Heart left ventricle (tissue), 16 donors: ENCODE data around the gene ADAM29. TPM values are rescaled to one million over a fixed set of nuclear protein-coding genes. Genes with fewer than 3 reads are reported as not detected.

Experiments
- ATAC-seq, 4 donors: fragments of 200-7000 bp; cut with Tn5 transposase; one replicate each; pipeline ENCODE4 v1.9.1; 2020 to 2022; ENCODE audit warnings: moderate library complexity in 4 of 4, mild to moderate bottlenecking in 3 of 4, moderate number of reproducible peaks in 1 of 4
- DNase-seq, 5 donors: peaks; one replicate each; pipeline ENCODE4 v3.0.0-alpha.2; 2020
- H3K27ac ChIP-seq, 12 donors: fragments of 200-600 bp; sonication (generic) in 4 of 12; one replicate each; pipeline versions ENCODE4 v1.5.0 to v1.8.0; 2016 to 2022; ENCODE audit warnings: mild to moderate bottlenecking in 2 of 12
- H3K27me3 ChIP-seq, 9 donors: fragments of 200-600 bp; sonication (generic) in 2 of 9; one replicate each; pipeline versions ENCODE4 v1.5.1 to v1.8.0; 2016 to 2022; ENCODE audit warnings: mild to moderate bottlenecking in 3 of 9
- H3K36me3 ChIP-seq, 9 donors: fragments of 200-600 bp; sonication (generic) in 2 of 9; one replicate each; pipeline versions ENCODE4 v1.5.0 to v1.8.0; 2018 to 2022; ENCODE audit warnings: mild to moderate bottlenecking in 2 of 9
- H3K4me1 ChIP-seq, 12 donors: fragments of 200-600 bp; sonication (generic) in 4 of 12; one replicate each; pipeline versions ENCODE4 v1.5.0 to v1.8.0; 2016 to 2022; ENCODE audit warnings: mild to moderate bottlenecking in 3 of 12
- H3K4me3 ChIP-seq, 12 donors: fragments of 200-600 bp; sonication (generic) in 4 of 12; one replicate each; pipeline versions ENCODE4 v1.5.0 to v1.8.0; 2017 to 2022; ENCODE audit warnings: mild to moderate bottlenecking in 9 of 12, moderate library complexity in 4 of 12
- H3K9me3 ChIP-seq, 12 donors: fragments of 200-600 bp; sonication (generic) in 4 of 12; one replicate each; pipeline versions ENCODE4 v1.5.0 to v1.8.0; 2016 to 2022; ENCODE audit warnings: mild to moderate bottlenecking in 1 of 12
- CTCF ChIP-seq, 12 donors: fragments of 200-600 bp; sonication (generic) in 4 of 12; IDR thresholded peaks; one replicate each; pipeline versions ENCODE4 v1.5.0 to v1.8.0; 2018 to 2022; ENCODE audit warnings: antibody characterized with exemption in 12 of 12, mild to moderate bottlenecking in 5 of 12
- POLR2A ChIP-seq, 2 donors: fragments of 450-650 bp; IDR thresholded peaks; one replicate each; pipeline ENCODE4 v1.6.1; 2017; ENCODE audit warnings: antibody characterized with exemption in 2 of 2, mild to moderate bottlenecking in 2 of 2, moderate library complexity in 2 of 2
- WGBS, 4 donors: extraction: QIAGEN DNeasy Blood & Tissue Kit in 2 of 4; methylation state at CpG; one replicate each; pipeline versions ENCODE4 v1.1.5 to v1.1.7; 2013 to 2018; 5-methylcytosine and 5-hydroxymethylcytosine counted together
- intact Hi-C, 10 donors: fragments of 100-400 bp; cut with DNase I; formaldehyde crosslinking; loops; one replicate each; pipeline versions ENCODE4 v1.11.1 to v1.14.2; 2022
- polyA plus RNA-seq, 2 donors: library from polyadenylated mRNA; stranded (reverse); fragments of 200-250 nt; gene quantifications; one replicate each; pipeline ENCODE4 v1.2.3, GENCODE V29; 2013
- total RNA-seq, 9 donors: library from RNA; depleted of rRNA in 2 of 9; stranded (reverse); fragments of >200 nt in 2 of 9; fragmentation: NEBNext Ultra II Directional in 3 of 9; extraction: Animal tissue kit (Norgen Biotek cat#: 25700) in 3 of 9; gene quantifications; one replicate each; pipeline versions ENCODE4 v1.1.0 to v1.2.4, GENCODE V29; 2016 to 2023
- donor health status: ischemic (EF 13 %, LVEDD 7.1; RV severe dilation, severe dysfunction).
- donor health status: healthy with polysubstance abuse.
- donor health status: DM: no; HTN: yes; CAD: no.
- donor health status: DM: no; HTN: no; CAD: no.
- donor health status: ischemic (EF 25% LVEDD 6.9; RV normal size, moderate dysfunction).
- donor health status: ischemic (EF 25% LVEDD 5.7; RV mildly dilated, moderate dysfunction).
- donor health status: healthy.
- donor health status: DM: yes; HTN: yes; CAD: no.
- donor health status: ischemic (EF 35%, LVEDD 5.7; RV mildly dilated, moderate dysfunction).
- donor health status: nonischemic (EF 11% LVEDD 7.7; RV severe dilation, severe dysfunction).
- donor health status: DM: yes; HTN: yes; CAD: no.
- donor health status: PGD.
- donor health status: ischemic (EF 29% LVEDD 5.4; RV normal size, mild dysfunction).
- donor health status: nonischemic (EF 23%, LVEDD 6.1; RV moderate dilation, normal function).

The ADAM29 gene
- total and polyA plus RNA-seq, 11 donors, result not detected

- H3K27ac ChIP-seq, result no peak overlapping the region
- peak in 2 of 12 donors; percentile 9 to 27 for TF ChIP-seq CTCF (IDR thresholded peaks at IDR 0.05)
- TF ChIP-seq POLR2A (IDR thresholded peaks at IDR 0.05), result no peak
- intact Hi-C loops, result loop anchor here in 1 of 10 donors (10.0 kb wide), 1 partner anchor 661 kb away; no protein-coding TSS in a partner anchor
- DNase-seq, result no peak
- H3K9me3 ChIP-seq, result no peaks in the 10 kb centered on the region
- H3K4me1 ChIP-seq, result no peaks in the 10 kb centered on the region
- 23 to 40% (median 26%) methylated on average over 1 of the region's 1 CpG for WGBS, 4 donors
- no peaks in the 10 kb centered on the region for H3K27me3 ChIP-seq
- H3K4me3 ChIP-seq, result no peak overlapping the region
- H3K36me3 ChIP-seq, result no peaks in the 10 kb centered on the region
- no peak for ATAC-seq
These were observed 44.2 kb upstream of the ADAM29 start for GRCh38 chr4:174873931-174874330.

- WGBS, 4 donors, result 44 to 62% (median 51%) methylated on average over 1 of the region's 1 CpG
- TF ChIP-seq CTCF (IDR thresholded peaks at IDR 0.05), result no peak
- TF ChIP-seq POLR2A (IDR thresholded peaks at IDR 0.05), result no peak
- ATAC-seq, result no peak
- no peaks in the 10 kb centered on the region for H3K27me3 ChIP-seq
- H3K4me3 ChIP-seq, result no peak overlapping the region
- DNase-seq, result no peak
- no peaks in the 10 kb centered on the region for H3K36me3 ChIP-seq
- no peak overlapping the region for H3K27ac ChIP-seq
- H3K9me3 ChIP-seq, result no peaks in the 10 kb centered on the region
- intact Hi-C loops, result loop anchor here in 1 of 10 donors (10.0 kb wide), 1 partner anchor 660 kb away; no protein-coding TSS in a partner anchor
- no peaks in the 10 kb centered on the region for H3K4me1 ChIP-seq
These were observed 43.3 kb upstream of the ADAM29 start for GRCh38 chr4:174874898-174875297.

GRCh38 chr4:174880001-174880400, 38.2 kb upstream of the ADAM29 start:
- no peaks in the 10 kb centered on the region for H3K36me3 ChIP-seq
- intact Hi-C loops, result no loop called here
- TF ChIP-seq CTCF (IDR thresholded peaks at IDR 0.05) (no peak), POLR2A (IDR thresholded peaks at IDR 0.05) (no peak)
- no peak overlapping the region for H3K27ac ChIP-seq
- no peaks in the 10 kb centered on the region for H3K27me3 ChIP-seq
- no peak overlapping the region for H3K4me3 ChIP-seq
- WGBS, 4 donors, result 49 to 59% (median 57%) methylated on average over 7 of the region's 7 CpGs
- no peak for DNase-seq
- no peaks in the 10 kb centered on the region for H3K9me3 ChIP-seq
- no peak for ATAC-seq
- no peaks in the 10 kb centered on the region for H3K4me1 ChIP-seq

GRCh38 chr4:174882317-174882992, 35.7 kb upstream of the ADAM29 start:
- H3K36me3 ChIP-seq, result no peaks in the 10 kb centered on the region
- WGBS, 4 donors, result 64 to 78% (median 72%) methylated on average over 6 of the region's 6 CpGs
- intact Hi-C loops, result no loop called here
- H3K9me3 ChIP-seq, result no peaks in the 10 kb centered on the region
- no peak for DNase-seq
- H3K4me3 ChIP-seq, result no peak overlapping the region
- ATAC-seq, result no peak
- no peak overlapping the region for H3K27ac ChIP-seq
- H3K4me1 ChIP-seq, result no peaks in the 10 kb centered on the region
- TF ChIP-seq CTCF (IDR thresholded peaks at IDR 0.05) (no peak), POLR2A (IDR thresholded peaks at IDR 0.05) (no peak)
- no peaks in the 10 kb centered on the region for H3K27me3 ChIP-seq
